GM12878 (cell line): ENCODE measurements around the gene ARHGAP32. TPM values are rescaled to one million over a fixed set of nuclear protein-coding genes. Genes with fewer than 3 reads are reported as not detected.

Source experiments
- ATAC-seq: fragments of 200-7000 bp; cut with Tn5 transposase; 3 replicates; pipeline ENCODE4 v1.9.1; 2020; ENCODE audit warnings: mild to moderate bottlenecking, moderate library complexity
- BruUV-seq: library from RNA; stranded (reverse); fragments of 400-500 nt; replicated peaks from 2 replicates; lab custom pipeline; 2021; lab: Mats Ljungman, UMichigan
- CTCF ChIA-PET: fragments of 300-600 bp; sonication (Branson Sonifier 250); formaldehyde crosslinking; extraction: SDS; loops from one replicate; lab custom pipeline; 2021; ENCODE audit warnings: inconsistent platforms; lab: Yijun Ruan, JAX
- POLR2A ChIA-PET: fragments of 350-600 bp; formaldehyde crosslinking; extraction: SDS; loops from one replicate; lab custom pipeline; 2021; ENCODE audit warnings: inconsistent platforms; lab: Charles Lee
- RAD21 ChIA-PET: fragments of 300-600 bp; sonication (Branson Sonifier 250); formaldehyde crosslinking; loops from one replicate; lab custom pipeline; 2023; ENCODE audit warnings: antibody characterized with exemption; ENCODE audit not compliant: unreplicated experiment; lab: Charles Lee
- SMC1A ChIA-PET: fragments of 300-600 bp; sonication (Branson Sonifier 250); formaldehyde crosslinking; loops from one replicate; lab custom pipeline; 2023; ENCODE audit not compliant: unreplicated experiment, uncharacterized antibody; lab: Charles Lee
- DNase-seq: peaks from one replicate; pipeline ENCODE4 v3.0.0-alpha.2; 2011; ENCODE audit warnings: low read depth, low spot score
- FAIRE-seq: peaks from 3 replicates; lab custom pipeline; 2011; peaks lifted over from hg19 to GRCh38; lab: Jason Lieb, UNC
- H2AFZ ChIP-seq: 2 replicates; pipeline ENCODE4 v1.6.0; 2011; ENCODE audit warnings: low read depth, low read length, control low read depth; ENCODE audit not compliant: control insufficient read depth
- H3K27ac ChIP-seq: 2 replicates; pipeline ENCODE4 v1.5.1; 2011; ENCODE audit warnings: control low read depth; ENCODE audit not compliant: control insufficient read depth, insufficient read depth
- H3K27me3 ChIP-seq, 2 experiments: replicated peaks in 1 of 2; 2 replicates each; pipeline versions ENCODE4 v1.6.0 to v1.6.1; 2011; ENCODE audit warnings: low read length in 1 of 2; ENCODE audit not compliant: control insufficient read depth in 2 of 2, insufficient read depth in 2 of 2
- H3K36me3 ChIP-seq, 2 experiments: 2 replicates each; pipeline ENCODE4 v1.5.1; 2011; ENCODE audit warnings: low read length in 1 of 2; ENCODE audit not compliant: control insufficient read depth in 2 of 2, insufficient read depth in 2 of 2
- H3K4me1 ChIP-seq: 2 replicates; pipeline ENCODE4 v1.6.1; 2011; ENCODE audit warnings: mild to moderate bottlenecking, low read length, moderate library complexity, mixed read lengths; ENCODE audit not compliant: control insufficient read depth, insufficient read depth
- H3K4me2 ChIP-seq: 2 replicates; pipeline ENCODE4 v1.6.0; 2011; ENCODE audit warnings: control low read depth; ENCODE audit not compliant: control insufficient read depth, insufficient read depth
- H3K4me3 ChIP-seq: fragments of 200-600 bp; sonication (generic); 2 replicates; pipeline ENCODE4 v1.5.1; 2016
- H3K79me2 ChIP-seq: 2 replicates; pipeline ENCODE4 v1.6.0; 2011; ENCODE audit warnings: low read length; ENCODE audit not compliant: control insufficient read depth, insufficient read depth
- H3K9ac ChIP-seq: 2 replicates; pipeline ENCODE4 v1.8.0; 2011; ENCODE audit warnings: low read length, control low read depth, mixed read lengths; ENCODE audit not compliant: control insufficient read depth, insufficient read depth
- H3K9me3 ChIP-seq: replicated peaks from 3 replicates; pipeline ENCODE4 v1.5.1; 2011; ENCODE audit warnings: mild to moderate bottlenecking, low read length; ENCODE audit not compliant: control insufficient read depth, insufficient read depth
- H4K20me1 ChIP-seq: 2 replicates; pipeline ENCODE4 v1.6.0; 2011; ENCODE audit not compliant: control insufficient read depth, insufficient read depth
- CBX5 ChIP-seq: sonication (generic); IDR thresholded peaks from 2 replicates; pipeline ENCODE4 v1.6.1; 2016; ENCODE audit warnings: low read depth, moderate library complexity, mild to moderate bottlenecking, inconsistent platforms
- CHD4 ChIP-seq: fragments of 200-600 bp; sonication (generic); IDR thresholded peaks from 2 replicates; pipeline ENCODE4 v1.6.1; 2016; ENCODE audit warnings: mild to moderate bottlenecking
- NFYB ChIP-seq: IDR thresholded peaks from 2 replicates; pipeline ENCODE4 v1.6.1; 2011; ENCODE audit warnings: low read depth, mild to moderate bottlenecking, low read length, improper control_type of control experiment, moderate library complexity; ENCODE audit not compliant: insufficient read depth
- SRF ChIP-seq, 2 experiments: IDR thresholded peaks; 2 replicates each; pipeline ENCODE4 v1.6.1; 2011; ENCODE audit warnings: low read depth in 2 of 2, low read length in 2 of 2, mild to moderate bottlenecking in 1 of 2, moderate library complexity in 1 of 2
- TCF7 ChIP-seq: IDR thresholded peaks from 2 replicates; pipeline ENCODE4 v1.6.1; 2014; ENCODE audit warnings: antibody characterized with exemption, borderline replicate concordance
- WGBS: methylation state at CpG from one replicate; pipeline ENCODE4 v1.1.6; 2016; ENCODE audit warnings: low lambda C conversion rate; ENCODE audit not compliant: insufficient replicate concordance, insufficient coverage; ENCODE audit errors: missing lambda C conversion rate; 5-methylcytosine and 5-hydroxymethylcytosine counted together
- in situ Hi-C: fragments of 300-500 bp; cut with MboI; formaldehyde crosslinking; loops from 9 replicates; pipeline ENCODE4 v1.14.3; 2018; ENCODE audit warnings: mixed read lengths
- intact Hi-C: fragments of 100-400 bp; cut with micrococcal nuclease; formaldehyde crosslinking; loops from one replicate; pipeline ENCODE4 v1.14.2; 2022; ENCODE audit not compliant: unreplicated experiment
- polyA plus RNA-seq, 11 experiments: library from polyadenylated mRNA; depleted of rRNA in 4 of 11; unstranded in 6 of 11; stranded (reverse) in 5 of 11; fragments of >200 nt; fragmentation: Nextera tagmentation in 4 of 11; fragmentation: Illumina TruSeq in 1 of 11; extraction: Ambion mirVana in 4 of 11; extraction: Trizol in 1 of 11; gene quantifications; 1 replicate in 1 of 11; 2 replicates in 10 of 11; pipeline versions ENCODE4 v1.2.1 to v1.2.3, GENCODE V29; 2011 to 2016; ENCODE audit warnings: inconsistent platforms in 2 of 11, missing spikeins in 2 of 11, low read depth in 1 of 11
- total RNA-seq, 4 experiments: library from RNA; depleted of rRNA in 3 of 4; stranded (reverse); fragments of >200 nt in 3 of 4; fragmentation: Illumina TruSeq in 1 of 4; extraction: Trizol in 1 of 4; gene quantifications; 2 replicates each; pipeline versions ENCODE4 v1.2.1 to v1.2.3, GENCODE V29; 2013 to 2021
- TF ChIP-seq, protein P1 (sequence below): IDR thresholded peaks from 2 replicates; pipeline ENCODE4 v1.6.1; 2011; ENCODE audit warnings: low read depth, low read length, improper control_type of control experiment, borderline replicate concordance

Gene ARHGAP32
- total and polyA plus RNA-seq, 10 of the 15 experiments (the other 5 are each of a cell fraction or from before 2014, with no cell fraction given): under 0.01 to 0.46 (median 0.12) TPM; not detected in 1

DNA sequence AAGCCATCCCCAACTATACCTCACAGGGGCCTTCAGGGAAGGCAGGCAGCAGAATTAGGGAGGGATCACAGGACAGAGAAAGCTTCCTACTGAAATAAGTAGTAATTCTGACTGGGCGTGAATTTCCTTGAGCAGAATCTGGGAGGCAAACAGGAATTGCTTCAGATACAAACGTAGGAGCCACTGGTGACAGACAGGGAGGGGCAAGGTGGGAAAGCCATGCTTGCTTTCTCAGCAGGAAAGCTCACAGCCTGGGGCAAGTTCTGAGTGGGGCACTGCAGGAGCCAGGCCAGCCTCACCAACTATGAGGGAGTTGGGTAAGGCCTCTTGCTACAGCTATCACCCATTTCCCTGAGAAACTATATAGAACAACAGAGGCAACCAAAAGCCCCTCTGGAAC lies 43.6 kb downstream of the ARHGAP32 start (continued):
- no peak for TF ChIP-seq CHD4

DNA sequence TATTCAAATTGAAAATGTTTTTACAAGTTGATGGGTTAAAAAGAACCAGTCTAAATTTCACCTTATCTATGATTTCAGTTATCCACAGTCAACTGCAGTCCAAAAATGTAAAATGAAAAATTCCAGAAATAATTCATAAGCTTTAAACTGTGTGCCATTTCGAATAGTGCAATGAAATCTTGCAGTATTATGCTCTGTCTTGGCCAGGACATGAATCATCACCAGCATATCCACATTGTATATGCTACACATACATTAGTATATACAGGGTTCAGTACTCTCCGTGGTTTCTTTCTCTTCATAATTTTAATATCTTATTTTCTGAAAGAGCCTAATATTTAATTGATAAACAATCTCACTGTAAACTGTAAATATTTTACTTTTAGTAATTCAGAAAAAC lies 45.9 kb downstream of the ARHGAP32 start:
- no peak overlapping the region for H3K4me3 ChIP-seq
- no peaks in the 10 kb centered on the region for H3K4me1 ChIP-seq
- WGBS: 0% methylated on average over 2 of the region's 2 CpGs
- no peak for DNase-seq
- no peak for FAIRE-seq
- no peak overlapping the region for H2AFZ ChIP-seq
- ChIA-PET RAD21 (no interaction called here), SMC1A (no interaction called here), POLR2A (no interaction called here), CTCF (interaction anchor here (0.6 kb wide), 1 partner anchor 986 kb away, joined by 3 read pairs; no protein-coding TSS in a partner anchor)
- no peaks in the 10 kb centered on the region for H3K9me3 ChIP-seq
- in situ Hi-C loops (no loop called here), intact Hi-C loops (no loop called here)
- no peak overlapping the region for H3K9ac ChIP-seq
- TF ChIP-seq CBX5 (no peak), NFYB (no peak), TCF7 (no peak), SRF (IDR thresholded peaks at IDR 0.05; ENCODE audit: low read depth in 2 of 2, low read length in 2 of 2) (no peak)
- TF ChIP-seq, protein P1, sequence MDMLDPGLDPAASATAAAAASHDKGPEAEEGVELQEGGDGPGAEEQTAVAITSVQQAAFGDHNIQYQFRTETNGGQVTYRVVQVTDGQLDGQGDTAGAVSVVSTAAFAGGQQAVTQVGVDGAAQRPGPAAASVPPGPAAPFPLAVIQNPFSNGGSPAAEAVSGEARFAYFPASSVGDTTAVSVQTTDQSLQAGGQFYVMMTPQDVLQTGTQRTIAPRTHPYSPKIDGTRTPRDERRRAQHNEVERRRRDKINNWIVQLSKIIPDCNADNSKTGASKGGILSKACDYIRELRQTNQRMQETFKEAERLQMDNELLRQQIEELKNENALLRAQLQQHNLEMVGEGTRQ: no peak
- no peaks in the 10 kb centered on the region for H3K79me2 ChIP-seq
- H3K36me3 ChIP-seq: no peaks in the 10 kb centered on the region
- BruUV-seq: no TSS peak
- H3K4me2 ChIP-seq: no peak overlapping the region
- H3K27ac ChIP-seq: no peak overlapping the region
- no peaks in the 10 kb centered on the region for H4K20me1 ChIP-seq
- ATAC-seq: no peak
- H3K27me3 ChIP-seq: no peaks in the 10 kb centered on the region
